GM12878 (cell line): ENCODE measurements around the gene LIMA1. TPM values are rescaled to one million over a fixed set of nuclear protein-coding genes. Genes with fewer than 3 reads are reported as not detected.

Experiments
- ATAC-seq: fragments of 200-7000 bp; cut with Tn5 transposase; 3 replicates; pipeline ENCODE4 v1.9.1; 2020; ENCODE audit warnings: mild to moderate bottlenecking, moderate library complexity
- BruUV-seq: library from RNA; stranded (reverse); fragments of 400-500 nt; replicated peaks from 2 replicates; lab custom pipeline; 2021; lab: Mats Ljungman, UMichigan
- CTCF ChIA-PET: fragments of 300-600 bp; sonication (Branson Sonifier 250); formaldehyde crosslinking; extraction: SDS; loops from one replicate; lab custom pipeline; 2021; ENCODE audit warnings: inconsistent platforms; lab: Yijun Ruan, JAX
- POLR2A ChIA-PET: fragments of 350-600 bp; formaldehyde crosslinking; extraction: SDS; loops from one replicate; lab custom pipeline; 2021; ENCODE audit warnings: inconsistent platforms; lab: Charles Lee
- RAD21 ChIA-PET: fragments of 300-600 bp; sonication (Branson Sonifier 250); formaldehyde crosslinking; loops from one replicate; lab custom pipeline; 2023; ENCODE audit warnings: antibody characterized with exemption; ENCODE audit not compliant: unreplicated experiment; lab: Charles Lee
- SMC1A ChIA-PET: fragments of 300-600 bp; sonication (Branson Sonifier 250); formaldehyde crosslinking; loops from one replicate; lab custom pipeline; 2023; ENCODE audit not compliant: unreplicated experiment, uncharacterized antibody; lab: Charles Lee
- DNase-seq: peaks from one replicate; pipeline ENCODE4 v3.0.0-alpha.2; 2011; ENCODE audit warnings: low read depth, low spot score
- FAIRE-seq: peaks from 3 replicates; lab custom pipeline; 2011; peaks lifted over from hg19 to GRCh38; lab: Jason Lieb, UNC
- H2AFZ ChIP-seq: 2 replicates; pipeline ENCODE4 v1.6.0; 2011; ENCODE audit warnings: low read depth, low read length, control low read depth; ENCODE audit not compliant: control insufficient read depth
- H3K27ac ChIP-seq: 2 replicates; pipeline ENCODE4 v1.5.1; 2011; ENCODE audit warnings: control low read depth; ENCODE audit not compliant: control insufficient read depth, insufficient read depth
- H3K27me3 ChIP-seq, 2 experiments: replicated peaks in 1 of 2; 2 replicates each; pipeline versions ENCODE4 v1.6.0 to v1.6.1; 2011; ENCODE audit warnings: low read length in 1 of 2; ENCODE audit not compliant: control insufficient read depth in 2 of 2, insufficient read depth in 2 of 2
- H3K36me3 ChIP-seq, 2 experiments: 2 replicates each; pipeline ENCODE4 v1.5.1; 2011; ENCODE audit warnings: low read length in 1 of 2; ENCODE audit not compliant: control insufficient read depth in 2 of 2, insufficient read depth in 2 of 2
- H3K4me1 ChIP-seq: 2 replicates; pipeline ENCODE4 v1.6.1; 2011; ENCODE audit warnings: mild to moderate bottlenecking, low read length, moderate library complexity, mixed read lengths; ENCODE audit not compliant: control insufficient read depth, insufficient read depth
- H3K4me2 ChIP-seq: 2 replicates; pipeline ENCODE4 v1.6.0; 2011; ENCODE audit warnings: control low read depth; ENCODE audit not compliant: control insufficient read depth, insufficient read depth
- H3K4me3 ChIP-seq: fragments of 200-600 bp; sonication (generic); 2 replicates; pipeline ENCODE4 v1.5.1; 2016
- H3K79me2 ChIP-seq: 2 replicates; pipeline ENCODE4 v1.6.0; 2011; ENCODE audit warnings: low read length; ENCODE audit not compliant: control insufficient read depth, insufficient read depth
- H3K9ac ChIP-seq: 2 replicates; pipeline ENCODE4 v1.8.0; 2011; ENCODE audit warnings: low read length, control low read depth, mixed read lengths; ENCODE audit not compliant: control insufficient read depth, insufficient read depth
- H3K9me3 ChIP-seq: replicated peaks from 3 replicates; pipeline ENCODE4 v1.5.1; 2011; ENCODE audit warnings: mild to moderate bottlenecking, low read length; ENCODE audit not compliant: control insufficient read depth, insufficient read depth
- H4K20me1 ChIP-seq: 2 replicates; pipeline ENCODE4 v1.6.0; 2011; ENCODE audit not compliant: control insufficient read depth, insufficient read depth
- BHLHE40 ChIP-seq, 2 experiments: fragments of 450-650 bp in 1 of 2; IDR thresholded peaks; 2 replicates each; pipeline ENCODE4 v1.6.1; 2011 to 2017; ENCODE audit warnings: low read depth in 2 of 2, borderline replicate concordance in 1 of 2, improper control_type of control experiment in 1 of 2, low read length in 1 of 2, mild to moderate bottlenecking in 1 of 2
- CHD2 ChIP-seq: IDR thresholded peaks from 2 replicates; pipeline ENCODE4 v1.6.1; 2011; ENCODE audit warnings: low read depth, low read length, improper control_type of control experiment, borderline replicate concordance
- CREB1 ChIP-seq: IDR thresholded peaks from 2 replicates; pipeline ENCODE4 v1.6.1; 2012; ENCODE audit warnings: low read depth, mild to moderate bottlenecking, inconsistent platforms
- DPF2 ChIP-seq: fragments of 450-650 bp; IDR thresholded peaks from 2 replicates; pipeline ENCODE4 v1.6.1; 2017; ENCODE audit warnings: mild to moderate bottlenecking
- E2F4 ChIP-seq: IDR thresholded peaks from 2 replicates; pipeline ENCODE4 v1.6.1; 2012; ENCODE audit warnings: low read depth, low read length, improper control_type of control experiment
- EED ChIP-seq: sonication (generic); IDR thresholded peaks from 2 replicates; pipeline ENCODE4 v1.6.1; 2016; ENCODE audit warnings: antibody characterized with exemption, low read depth
- IKZF1 ChIP-seq: fragments of 450-650 bp; conservative IDR thresholded peaks from 2 replicates; pipeline ENCODE4 v1.6.1; 2017; ENCODE audit warnings: antibody characterized with exemption, mild to moderate bottlenecking
- IKZF2 ChIP-seq, 2 experiments: fragments of 450-650 bp; IDR thresholded peaks; 2 replicates each; pipeline ENCODE4 v1.6.1; 2017; ENCODE audit warnings: mild to moderate bottlenecking in 2 of 2, moderate library complexity in 2 of 2
- IRF4 ChIP-seq: IDR thresholded peaks from 2 replicates; pipeline ENCODE4 v1.6.1; 2011; ENCODE audit warnings: low read depth, low read length
- NBN ChIP-seq: fragments of 450-650 bp; IDR thresholded peaks from 2 replicates; pipeline ENCODE4 v1.6.1; 2016
- POLR2A ChIP-seq: IDR thresholded peaks from 2 replicates; pipeline ENCODE4 v1.6.1; 2011; ENCODE audit warnings: low read depth, mild to moderate bottlenecking, low read length
- RAD21 ChIP-seq: IDR thresholded peaks from 2 replicates; pipeline ENCODE4 v1.6.1; 2011; ENCODE audit warnings: mild to moderate bottlenecking, low read depth, low read length, moderate library complexity; ENCODE audit not compliant: insufficient read depth
- RCOR1 ChIP-seq: conservative IDR thresholded peaks from 2 replicates; pipeline ENCODE4 v1.6.1; 2012; ENCODE audit warnings: low read depth, low read length, improper control_type of control experiment
- SIX5 ChIP-seq: IDR thresholded peaks from 2 replicates; pipeline ENCODE4 v1.6.1; 2011; ENCODE audit warnings: mild to moderate bottlenecking, low read depth, low read length, moderate library complexity; ENCODE audit not compliant: severe bottlenecking
- SRF ChIP-seq, 2 experiments: IDR thresholded peaks; 2 replicates each; pipeline ENCODE4 v1.6.1; 2011; ENCODE audit warnings: low read depth in 2 of 2, low read length in 2 of 2, mild to moderate bottlenecking in 1 of 2, moderate library complexity in 1 of 2
- WGBS: methylation state at CpG from one replicate; pipeline ENCODE4 v1.1.6; 2016; ENCODE audit warnings: low lambda C conversion rate; ENCODE audit not compliant: insufficient replicate concordance, insufficient coverage; ENCODE audit errors: missing lambda C conversion rate; 5-methylcytosine and 5-hydroxymethylcytosine counted together
- in situ Hi-C: fragments of 300-500 bp; cut with MboI; formaldehyde crosslinking; loops from 9 replicates; pipeline ENCODE4 v1.14.3; 2018; ENCODE audit warnings: mixed read lengths
- intact Hi-C: fragments of 100-400 bp; cut with micrococcal nuclease; formaldehyde crosslinking; loops from one replicate; pipeline ENCODE4 v1.14.2; 2022; ENCODE audit not compliant: unreplicated experiment
- polyA plus RNA-seq, 11 experiments: library from polyadenylated mRNA; depleted of rRNA in 4 of 11; unstranded in 6 of 11; stranded (reverse) in 5 of 11; fragments of >200 nt; fragmentation: Nextera tagmentation in 4 of 11; fragmentation: Illumina TruSeq in 1 of 11; extraction: Ambion mirVana in 4 of 11; extraction: Trizol in 1 of 11; gene quantifications; 1 replicate in 1 of 11; 2 replicates in 10 of 11; pipeline versions ENCODE4 v1.2.1 to v1.2.3, GENCODE V29; 2011 to 2016; ENCODE audit warnings: inconsistent platforms in 2 of 11, missing spikeins in 2 of 11, low read depth in 1 of 11
- total RNA-seq, 4 experiments: library from RNA; depleted of rRNA in 3 of 4; stranded (reverse); fragments of >200 nt in 3 of 4; fragmentation: Illumina TruSeq in 1 of 4; extraction: Trizol in 1 of 4; gene quantifications; 2 replicates each; pipeline versions ENCODE4 v1.2.1 to v1.2.3, GENCODE V29; 2013 to 2021
- TF ChIP-seq, protein P1 (sequence below): fragments of 450-650 bp; IDR thresholded peaks from 2 replicates; pipeline ENCODE4 v1.6.1; 2016; ENCODE audit warnings: mild to moderate bottlenecking
- TF ChIP-seq, protein P2 (sequence below): IDR thresholded peaks from 2 replicates; pipeline ENCODE4 v1.6.1; 2012; ENCODE audit warnings: low read depth, low read length, improper control_type of control experiment

The LIMA1 gene
- total and polyA plus RNA-seq, 10 of the 15 experiments (the other 5 are each of a cell fraction or from before 2014, with no cell fraction given) = 53.2 to 109 (median 60.8) TPM

DNA sequence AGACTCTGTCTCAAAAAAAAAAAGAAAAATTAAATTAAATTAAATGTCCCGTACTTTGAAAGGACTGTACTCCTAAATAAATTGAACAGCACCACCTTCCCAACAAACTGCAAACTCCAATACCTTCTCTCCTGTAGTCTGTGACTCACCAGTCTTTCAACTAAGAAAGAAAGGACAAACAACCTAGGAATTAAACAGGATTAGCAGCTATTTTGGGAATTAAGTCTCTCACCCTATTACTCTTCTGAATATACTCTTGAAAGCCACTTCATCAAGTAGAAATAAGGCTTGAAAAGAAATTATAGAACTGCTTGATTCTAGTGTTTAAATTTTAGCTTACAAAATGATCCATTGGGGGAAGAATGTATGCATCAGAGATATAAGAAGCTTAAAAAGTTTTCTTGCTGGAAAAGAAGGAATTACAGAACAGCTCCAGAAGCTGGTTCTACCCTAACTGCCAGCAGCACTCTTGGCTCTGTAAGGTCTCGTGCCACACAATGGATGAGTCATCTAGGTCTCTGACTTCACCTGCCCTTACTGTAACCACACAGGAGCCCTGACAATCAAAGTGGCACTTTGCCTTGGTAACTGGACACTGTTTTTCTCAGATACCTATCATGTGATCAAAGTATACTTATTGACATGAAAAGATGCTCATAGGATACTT lies 59.2 kb downstream of the LIMA1 start (continued):
- TF ChIP-seq, protein P1, sequence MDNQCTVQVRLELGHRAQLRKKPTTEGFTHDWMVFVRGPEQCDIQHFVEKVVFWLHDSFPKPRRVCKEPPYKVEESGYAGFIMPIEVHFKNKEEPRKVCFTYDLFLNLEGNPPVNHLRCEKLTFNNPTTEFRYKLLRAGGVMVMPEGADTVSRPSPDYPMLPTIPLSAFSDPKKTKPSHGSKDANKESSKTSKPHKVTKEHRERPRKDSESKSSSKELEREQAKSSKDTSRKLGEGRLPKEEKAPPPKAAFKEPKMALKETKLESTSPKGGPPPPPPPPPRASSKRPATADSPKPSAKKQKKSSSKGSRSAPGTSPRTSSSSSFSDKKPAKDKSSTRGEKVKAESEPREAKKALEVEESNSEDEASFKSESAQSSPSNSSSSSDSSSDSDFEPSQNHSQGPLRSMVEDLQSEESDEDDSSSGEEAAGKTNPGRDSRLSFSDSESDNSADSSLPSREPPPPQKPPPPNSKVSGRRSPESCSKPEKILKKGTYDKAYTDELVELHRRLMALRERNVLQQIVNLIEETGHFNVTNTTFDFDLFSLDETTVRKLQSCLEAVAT = no peak
- TF ChIP-seq CHD2 = no peak
- no peak for TF ChIP-seq SIX5
- no peak for TF ChIP-seq NBN
- TF ChIP-seq RCOR1 = no peak

- Histone ChIP-seq H3K79me2 (peaks cover 56% of the 10 kb centered on the region), H3K9ac (peak overlapping the region; percentile 82), H3K4me3 (peak overlapping the region; percentile 86), H3K27ac (peak overlapping the region; percentile 84), H3K4me2 (peak overlapping the region; percentile 90), H3K36me3 (peaks cover 0 to 5% of the 10 kb centered on the region in 2 experiments; a peak in 2 of 4 replicates), H3K9me3 (no peaks in the 10 kb centered on the region), H2AFZ (peak overlapping the region; percentile 62), H3K4me1 (peaks cover 9% of the 10 kb centered on the region), H3K27me3 (no peaks in the 10 kb centered on the region), H4K20me1 (no peaks in the 10 kb centered on the region)
- DNase-seq (no peak), ATAC-seq (peak; percentile 41), FAIRE-seq (peak; percentile 7)
- 0% methylated on average over 5 of the region's 5 CpGs for WGBS
- POLR2A ChIA-PET = interaction anchor here (0.7 to 6.7 kb wide), 13 partner anchors 10 to 137 kb away, joined by 4 to 54 read pairs (median 19); partner anchors contain the start of genes CERS5, COX14, LIMA1 and SMARCD1
- BruUV-seq = TSS peak; percentile 91
- intact Hi-C loops (loop anchor here (2.0 to 5.0 kb wide), 2 partner anchors 32 to 90 kb away; no protein-coding TSS in a partner anchor), in situ Hi-C loops (no loop called here)
- SMC1A ChIA-PET = interaction anchor here (0.8 to 6.0 kb wide), 23 partner anchors 10 to 288 kb away, joined by 3 to 97 read pairs (median 7); partner anchors contain the start of genes CERS5, COX14, LIMA1 and SMARCD1
- CTCF ChIA-PET = interaction anchor here (0.7 to 5.5 kb wide), 17 partner anchors 9 to 751 kb away, joined by 3 to 42 read pairs (median 5); partner anchors contain the start of genes CERS5, COX14, LIMA1 and TMBIM6
- TF ChIP-seq SRF (IDR thresholded peaks at IDR 0.05; ENCODE audit: low read depth in 2 of 2, low read length in 2 of 2) = peak; percentile 87 to 96
- no peak for TF ChIP-seq BHLHE40 (IDR thresholded peaks at IDR 0.05; ENCODE audit: borderline replicate concordance in 1 of 2, low read depth in 2 of 2, low read length in 1 of 2)
- TF ChIP-seq DPF2 = 0 out of 2 replicates have a peak, but pooled peaks have one; percentile 35
- peak; percentile 69 for TF ChIP-seq IKZF1
- peak; percentile 56 for TF ChIP-seq POLR2A
- no peak for TF ChIP-seq IRF4
- TF ChIP-seq RAD21 = 0 out of 2 replicates have a peak, but pooled peaks have one; percentile 12
- TF ChIP-seq E2F4 = no peak
- TF ChIP-seq, protein P2, sequence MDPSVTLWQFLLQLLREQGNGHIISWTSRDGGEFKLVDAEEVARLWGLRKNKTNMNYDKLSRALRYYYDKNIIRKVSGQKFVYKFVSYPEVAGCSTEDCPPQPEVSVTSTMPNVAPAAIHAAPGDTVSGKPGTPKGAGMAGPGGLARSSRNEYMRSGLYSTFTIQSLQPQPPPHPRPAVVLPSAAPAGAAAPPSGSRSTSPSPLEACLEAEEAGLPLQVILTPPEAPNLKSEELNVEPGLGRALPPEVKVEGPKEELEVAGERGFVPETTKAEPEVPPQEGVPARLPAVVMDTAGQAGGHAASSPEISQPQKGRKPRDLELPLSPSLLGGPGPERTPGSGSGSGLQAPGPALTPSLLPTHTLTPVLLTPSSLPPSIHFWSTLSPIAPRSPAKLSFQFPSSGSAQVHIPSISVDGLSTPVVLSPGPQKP = peak; percentile 99
- 0 out of 2 replicates have a peak, but pooled peaks have one; percentile 2 for TF ChIP-seq CREB1
- TF ChIP-seq EED = peak; percentile 84
- peak; percentile 44 to 68; a peak in 3 of 4 replicates for TF ChIP-seq IKZF2 (IDR thresholded peaks at IDR 0.05)
- RAD21 ChIA-PET = interaction anchor here (0.7 to 4.9 kb wide), 16 partner anchors 10 to 180 kb away, joined by 3 to 63 read pairs (median 18); partner anchors contain the start of genes CERS5, COX14 and LIMA1
Measured at GRCh38 chr12:50222275-50222783, 61.0 kb downstream of the LIMA1 start.
